Esophagus squamous epithelium (tissue), 4 donors: ENCODE measurements around the gene POTEF.
"Not testable (repeated sequence)": the region's sequence is repeated elsewhere in the genome, so short reads cannot be mapped to it uniquely, and the experiment has no call there.

ENCODE experiments used
- CTCF ChIP-seq, 6 experiments: fragments of 450-650 bp in 4 of 6; fragments of 200-600 bp in 2 of 6; sonication (generic) in 2 of 6; IDR thresholded peaks; one replicate each; pipeline ENCODE4 v1.5.1; 2016 to 2019; ENCODE audit warnings: antibody characterized with exemption in 6 of 6, mild to moderate bottlenecking in 4 of 6, moderate library complexity in 4 of 6
- POLR2A ChIP-seq, 4 donors: fragments of 450-650 bp; IDR thresholded peaks; one replicate each; pipeline ENCODE4 v1.6.1; 2017; ENCODE audit warnings: antibody characterized with exemption in 4 of 4, mild to moderate bottlenecking in 4 of 4, moderate library complexity in 3 of 4

DNA sequence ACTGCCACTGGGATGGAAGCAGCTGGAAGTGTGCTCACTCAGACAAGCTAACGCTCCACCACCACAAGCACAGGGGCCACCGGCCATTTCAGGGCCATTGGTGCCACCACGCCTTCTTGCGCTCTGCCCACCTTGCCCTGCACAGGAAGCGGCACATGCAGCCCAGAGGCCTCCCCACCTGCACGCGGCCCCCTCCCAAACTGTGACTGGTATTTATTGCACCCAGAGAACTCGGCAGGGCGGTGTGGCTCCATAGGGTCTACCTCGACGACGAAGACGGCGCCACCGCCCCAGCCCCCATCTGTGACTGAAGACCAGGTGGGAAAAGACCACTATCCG lies 90.8 kb downstream of the POTEF start:
- TF ChIP-seq CTCF, POLR2A (IDR thresholded peaks at IDR 0.05): not testable (repeated sequence)
